ENCODE measurements around the gene TXNL4B.

GRCh38 chr16:72084445-72084844 lies 9.0 kb downstream of the TXNL4B start:
- no peak for TF ChIP-seq CTCF (IDR thresholded peaks at IDR 0.05)
- TF ChIP-seq POLR2AphosphoS5 (IDR thresholded peaks at IDR 0.05), result no peak
